ENCODE results near the gene ADAT2. TPM values are rescaled to one million over a fixed set of nuclear protein-coding genes. Genes with fewer than 3 reads are reported as not detected.

ADAT2 gene
- polyA plus RNA-seq, 1 donor, result 32.2 TPM

GRCh38 chr6:143374014-143374413 lies 76.5 kb downstream of the ADAT2 start:
- no peaks in the 10 kb centered on the region for H3K9me3 ChIP-seq (ENCODE audit: control insufficient read depth, low read depth, low read length)
- no CpG with 5 or more reads among the region's 2 CpGs for WGBS (ENCODE audit: insufficient coverage, low lambda C conversion rate)
- H3K27ac ChIP-seq (ENCODE audit: low read length), result no peak overlapping the region
- no peaks in the 10 kb centered on the region for H3K27me3 ChIP-seq (ENCODE audit: control insufficient read depth, insufficient read depth, low read length)
- peaks cover 2% of the 10 kb centered on the region for H3K4me1 ChIP-seq (ENCODE audit: control insufficient read depth, insufficient read depth, low read length)
- no peaks in the 10 kb centered on the region for H3K36me3 ChIP-seq (ENCODE audit: control insufficient read depth, insufficient read depth, low read length)
- no peak for DNase-seq
- no peak overlapping the region for H3K4me3 ChIP-seq (ENCODE audit: low read length)

Other genes starting within 250 kb of the ADAT2 start
- gene PEX3, start 110 bp upstream of the ADAT2 start, polyA plus RNA-seq, result 20.2 TPM
- 121 TPM for gene FUCA2, start 61.0 kb upstream of the ADAT2 start, polyA plus RNA-seq
- gene PHACTR2, start 227.3 kb upstream of the ADAT2 start, polyA plus RNA-seq, result 28.1 TPM

Data from large intestine (tissue), 3 donors.